CD4-positive, alpha-beta memory T cell (primary cell): ENCODE data around the gene C16orf95. TPM values are rescaled to one million over a fixed set of nuclear protein-coding genes. Genes with fewer than 3 reads are reported as not detected.
"Not testable (repeated sequence)": the region's sequence is repeated elsewhere in the genome, so short reads cannot be mapped to it uniquely, and the experiment has no call there.

ENCODE experiments used
- CTCF ChIA-PET: fragments of 350-600 bp; sonication (Branson Sonifier 250); formaldehyde crosslinking; loops from one replicate; lab custom pipeline; 2021; ENCODE audit warnings: inconsistent platforms; ENCODE audit not compliant: partially characterized antibody; lab: Charles Lee
- POLR2A ChIA-PET: fragments of 350-600 bp; sonication (Branson Sonifier 250); formaldehyde crosslinking; loops from one replicate; lab custom pipeline; 2021; ENCODE audit not compliant: partially characterized antibody; lab: Charles Lee
- DNase-seq, 5 donors: peaks; one replicate each; pipeline versions ENCODE4 v3.0.0 to v3.0.0-alpha.2; 2020 to 2022; ENCODE audit warnings: mixed read lengths in 1 of 5
- H3K27ac ChIP-seq: one replicate; pipeline ENCODE4 v1.7.0; 2013; ENCODE audit warnings: low read depth, low read length
- H3K27me3 ChIP-seq: 2 replicates; pipeline ENCODE4 v1.7.0; 2013; ENCODE audit warnings: mild to moderate bottlenecking, low read length, moderate library complexity; ENCODE audit not compliant: insufficient read depth
- H3K36me3 ChIP-seq: 2 replicates; pipeline ENCODE4 v1.7.0; 2013; ENCODE audit warnings: mild to moderate bottlenecking, low read length, moderate library complexity; ENCODE audit not compliant: insufficient read depth
- H3K4me1 ChIP-seq: 2 replicates; pipeline ENCODE4 v1.7.0; 2013; ENCODE audit warnings: mild to moderate bottlenecking, low read length, moderate library complexity; ENCODE audit not compliant: insufficient read depth
- H3K4me3 ChIP-seq, 2 donors: one replicate each; pipeline ENCODE4 v1.7.0; 2013; ENCODE audit warnings: low read length in 2 of 2, mild to moderate bottlenecking in 1 of 2
- H3K9me3 ChIP-seq, 2 donors: one replicate each; pipeline ENCODE4 v1.7.0; 2013; ENCODE audit warnings: low read length in 2 of 2, control low read depth in 1 of 2; ENCODE audit not compliant: control insufficient read depth in 1 of 2
- H3K27ac Mint-ChIP-seq, 7 donors: one replicate each; pipeline ENCODE4 v1.8.0; 2020 to 2021; ENCODE audit warnings: mixed read lengths in 7 of 7, mild to moderate bottlenecking in 6 of 7, inconsistent platforms in 3 of 7, moderate library complexity in 3 of 7
- H3K27me3 Mint-ChIP-seq, 2 donors: one replicate each; pipeline ENCODE4 v1.8.0; 2020 to 2021; ENCODE audit warnings: mixed read lengths in 2 of 2
- H3K36me3 Mint-ChIP-seq, 2 donors: one replicate each; pipeline ENCODE4 v1.8.0; 2020 to 2021; ENCODE audit warnings: mixed read lengths in 2 of 2, inconsistent platforms in 1 of 2, mild to moderate bottlenecking in 1 of 2
- H3K4me1 Mint-ChIP-seq, 4 donors: one replicate each; pipeline ENCODE4 v1.8.0; 2020 to 2021; ENCODE audit warnings: mixed read lengths in 4 of 4, mild to moderate bottlenecking in 1 of 4
- H3K4me3 Mint-ChIP-seq, 8 donors: one replicate each; pipeline ENCODE4 v1.8.0; 2020 to 2021; ENCODE audit warnings: mixed read lengths in 8 of 8, mild to moderate bottlenecking in 7 of 8, moderate library complexity in 6 of 8, inconsistent platforms in 3 of 8
- H3K9me3 Mint-ChIP-seq, 8 donors: one replicate each; pipeline ENCODE4 v1.8.0; 2020 to 2021; ENCODE audit warnings: mixed read lengths in 8 of 8, mild to moderate bottlenecking in 5 of 8, inconsistent platforms in 3 of 8, moderate library complexity in 1 of 8
- intact Hi-C: fragments of 100-400 bp; cut with micrococcal nuclease; formaldehyde crosslinking; loops from one replicate; pipeline ENCODE4 v1.15.1; 2023
- polyA plus RNA-seq, 2 donors: library from polyadenylated mRNA; unstranded; fragments of 300-500 nt; fragmentation: Illumina TruSeq; gene quantifications; one replicate each; pipeline ENCODE4 v1.2.3, GENCODE V29; 2021
- total RNA-seq, 2 experiments: library from RNA; stranded (reverse); gene quantifications; one replicate each; pipeline ENCODE4 v1.2.3, GENCODE V29; 2021

The C16orf95 gene
- total and polyA plus RNA-seq, 4 experiments from 2014 or later = 1.4 to 2.4 (median 1.6) TPM

DNA sequence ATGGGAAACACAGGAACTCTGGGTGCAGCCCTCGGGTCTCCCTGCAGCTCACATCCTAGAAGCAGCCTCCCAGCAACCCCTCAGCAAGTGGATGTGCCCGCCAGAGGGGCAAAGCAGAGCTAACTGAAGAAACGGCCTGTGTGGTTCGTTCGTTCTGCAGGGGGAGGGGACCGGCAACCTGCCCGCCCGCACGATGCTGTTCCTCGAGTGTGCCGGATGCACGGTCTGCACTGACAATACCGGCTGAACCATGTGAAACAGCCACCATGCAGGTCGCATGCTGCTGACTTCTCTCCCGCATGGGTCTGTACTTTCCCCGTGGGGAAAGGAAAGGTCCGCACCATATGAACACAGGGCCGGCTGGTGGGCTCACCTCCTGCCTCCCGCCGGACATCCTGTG lies 25.3 kb upstream of the C16orf95 start:
- POLR2A ChIA-PET = interaction anchor here (1.2 kb wide), 1 partner anchor 46 kb away, joined by 3 read pairs; no protein-coding TSS in a partner anchor
- peaks cover 31 to 47% of the 10 kb centered on the region in 2 donors for H3K36me3 Mint-ChIP-seq
- Histone ChIP-seq H3K4me1 (peaks cover 20% of the 10 kb centered on the region), H3K27me3 (no peaks in the 10 kb centered on the region), H3K4me3 (no peak overlapping the region), H3K27ac (no peak overlapping the region), H3K36me3 (peaks cover 25% of the 10 kb centered on the region), H3K9me3 (no peaks in the 10 kb centered on the region)
- H3K4me1 Mint-ChIP-seq = peaks cover 9 to 29% (median 16%) of the 10 kb centered on the region in 4 donors
- no peaks in the 10 kb centered on the region for H3K27me3 Mint-ChIP-seq
- CTCF ChIA-PET = interaction anchor here (1.0 to 1.2 kb wide), 2 partner anchors 46 to 52 kb away, joined by 3 read pairs; no protein-coding TSS in a partner anchor
- peak overlapping the region in 1 of 7 donors; percentile 15 for H3K27ac Mint-ChIP-seq
- intact Hi-C loops = no loop called here
- no peaks in the 10 kb centered on the region for H3K9me3 Mint-ChIP-seq
- no peak overlapping the region for H3K4me3 Mint-ChIP-seq
- no peak for DNase-seq

GRCh38 chr16:87340198-87340597 lies 23.0 kb upstream of the C16orf95 start:
- Histone ChIP-seq H3K27me3 (no peaks in the 10 kb centered on the region), H3K27ac (no peak overlapping the region), H3K4me1 (peaks cover 6% of the 10 kb centered on the region), H3K4me3 (no peak overlapping the region), H3K36me3 (peaks cover 19% of the 10 kb centered on the region), H3K9me3 (no peaks in the 10 kb centered on the region)
- Mint-ChIP-seq H3K9me3 (no peaks in the 10 kb centered on the region), H3K27ac (peak overlapping the region in 3 of 7 donors; percentile 14 to 66 (median 16)), H3K36me3 (peaks cover 27 to 52% of the 10 kb centered on the region in 2 donors), H3K4me1 (peaks cover 6 to 22% (median 13%) of the 10 kb centered on the region in 4 donors), H3K4me3 (no peak overlapping the region), H3K27me3 (no peaks in the 10 kb centered on the region)
- ChIA-PET POLR2A (no interaction called here), CTCF (interaction anchor here (1.1 kb wide), 1 partner anchor 23 kb away, joined by 3 read pairs; the partner anchor contains the start of gene C16orf95)
- intact Hi-C loops = no loop called here
- no peak for DNase-seq

GRCh38 chr16:87339724-87340105 lies 22.5 kb upstream of the C16orf95 start:
- CTCF ChIA-PET, H3K27ac Mint-ChIP-seq, intact Hi-C loops, POLR2A ChIA-PET, DNase-seq, H3K27ac ChIP-seq, H3K4me1 ChIP-seq, H3K9me3 ChIP-seq, H3K4me3 Mint-ChIP-seq, H3K27me3 ChIP-seq, H3K9me3 Mint-ChIP-seq, H3K27me3 Mint-ChIP-seq, H3K4me3 ChIP-seq: not testable (repeated sequence)
- peaks cover 3 to 21% (median 10%) of the 10 kb centered on the region in 4 donors for H3K4me1 Mint-ChIP-seq
- H3K36me3 Mint-ChIP-seq = peaks cover 27 to 52% of the 10 kb centered on the region in 2 donors
- peaks cover 24% of the 10 kb centered on the region for H3K36me3 ChIP-seq

DNA sequence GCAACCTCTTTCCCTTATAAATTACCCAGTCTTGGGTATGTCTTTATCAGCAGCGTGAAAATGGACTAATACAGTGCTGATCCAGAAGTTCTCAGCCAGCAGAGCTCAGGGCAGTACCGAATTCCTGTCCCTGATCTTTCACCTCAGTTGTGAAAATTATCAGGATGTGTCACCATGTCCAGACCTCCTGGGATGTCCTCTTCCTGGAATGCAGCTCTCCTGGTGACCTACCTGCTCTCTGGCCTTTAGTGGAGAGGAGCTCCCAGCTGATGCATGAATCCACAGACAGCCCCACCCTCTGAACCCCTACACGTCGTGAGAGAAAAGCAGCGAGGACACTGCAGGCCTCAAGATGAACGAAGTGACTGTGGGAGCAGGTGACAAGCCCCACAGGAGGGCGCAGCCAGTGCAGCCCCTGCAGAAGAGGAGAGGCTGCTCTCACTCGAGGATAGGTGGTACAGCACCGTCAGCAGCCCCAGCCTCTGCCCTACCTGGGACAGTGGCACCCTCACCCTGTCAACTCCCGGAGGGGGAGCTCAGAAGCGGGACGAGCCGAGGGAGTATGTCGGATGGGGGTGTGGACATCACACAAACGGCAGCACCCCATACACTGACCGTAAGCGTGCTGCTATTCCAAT lies 22.0 kb upstream of the C16orf95 start:
- intact Hi-C loops = no loop called here
- POLR2A ChIA-PET = no interaction called here
- H3K36me3 Mint-ChIP-seq = peaks cover 27 to 54% of the 10 kb centered on the region in 2 donors

GRCh38 chr16:87338155-87338765 lies 21.1 kb upstream of the C16orf95 start:
- Mint-ChIP-seq H3K36me3 (peaks cover 27 to 57% of the 10 kb centered on the region in 2 donors), H3K27ac (peak overlapping the region in 1 of 7 donors; percentile 67), H3K4me1 (peaks cover 3 to 14% (median 7%) of the 10 kb centered on the region in 4 donors), H3K9me3 (no peaks in the 10 kb centered on the region), H3K4me3 (no peak overlapping the region), H3K27me3 (no peaks in the 10 kb centered on the region)
- Histone ChIP-seq H3K36me3 (peaks cover 29% of the 10 kb centered on the region), H3K27me3 (no peaks in the 10 kb centered on the region), H3K4me1 (no peaks in the 10 kb centered on the region), H3K9me3 (no peaks in the 10 kb centered on the region), H3K4me3 (no peak overlapping the region), H3K27ac (no peak overlapping the region)
- ChIA-PET POLR2A (no interaction called here), CTCF (no interaction called here)
- intact Hi-C loops = no loop called here
- no peak for DNase-seq

More for the DNA sequence above, 22.0 kb upstream of the C16orf95 start:
- Histone ChIP-seq H3K27me3 (no peaks in the 10 kb centered on the region), H3K4me3 (no peak overlapping the region), H3K9me3 (no peaks in the 10 kb centered on the region), H3K4me1 (peaks cover 2% of the 10 kb centered on the region), H3K36me3 (peaks cover 29% of the 10 kb centered on the region), H3K27ac (no peak overlapping the region)
- Mint-ChIP-seq H3K27me3 (no peaks in the 10 kb centered on the region), H3K4me3 (no peak overlapping the region), H3K27ac (peak overlapping the region in 1 of 7 donors; percentile 9), H3K9me3 (no peaks in the 10 kb centered on the region), H3K4me1 (peaks cover 3 to 21% (median 10%) of the 10 kb centered on the region in 4 donors)
- no peak for DNase-seq
- CTCF ChIA-PET = no interaction called here

- intact Hi-C loops = no loop called here
- Mint-ChIP-seq H3K27ac (peak overlapping the region in 4 of 7 donors; percentile 31 to 60 (median 52)), H3K9me3 (no peaks in the 10 kb centered on the region), H3K27me3 (no peaks in the 10 kb centered on the region), H3K4me1 (peaks cover 2 to 10% (median 6%) of the 10 kb centered on the region in 4 donors), H3K36me3 (peaks cover 26 to 57% of the 10 kb centered on the region in 2 donors), H3K4me3 (no peak overlapping the region)
- Histone ChIP-seq H3K27me3 (no peaks in the 10 kb centered on the region), H3K36me3 (peaks cover 26% of the 10 kb centered on the region), H3K4me3 (no peak overlapping the region), H3K4me1 (no peaks in the 10 kb centered on the region), H3K9me3 (no peaks in the 10 kb centered on the region), H3K27ac (no peak overlapping the region)
- ChIA-PET CTCF (no interaction called here), POLR2A (no interaction called here)
- DNase-seq = no peak
These were observed 20.1 kb upstream of the C16orf95 start for GRCh38 chr16:87337262-87337771.
